ENCODE measurements around the gene PRPF8. TPM values are rescaled to one million over a fixed set of nuclear protein-coding genes. Genes with fewer than 3 reads are reported as not detected.

PRPF8 gene
- total and polyA plus RNA-seq, 4 experiments from 2014 or later = 87.9 to 464 (median 327) TPM

- H3K4me1 ChIP-seq (ENCODE audit: insufficient read depth, low read length) = peaks cover 12% of the 10 kb centered on the region
- no peak overlapping the region for H3K27ac ChIP-seq (ENCODE audit: low read depth, low read length)
- peaks cover 8% of the 10 kb centered on the region for H3K27me3 ChIP-seq (ENCODE audit: insufficient read depth, low read length)
- DNase-seq = no peak
- Mint-ChIP-seq H3K27ac (peak overlapping the region in 1 of 7 donors; percentile 17), H3K9me3 (no peaks in the 10 kb centered on the region), H3K27me3 (peaks cover 0 to 1% of the 10 kb centered on the region in 2 donors), H3K36me3 (no peaks in the 10 kb centered on the region), H3K4me1 (peaks cover 0 to 13% (median 6%) of the 10 kb centered on the region in 4 donors), H3K4me3 (no peak overlapping the region)
- ChIA-PET CTCF (ENCODE audit: partially characterized antibody) (no interaction called here), POLR2A (ENCODE audit: partially characterized antibody) (no interaction called here)
- intact Hi-C loops (cut with micrococcal nuclease) = no loop called here
- no peaks in the 10 kb centered on the region for H3K36me3 ChIP-seq (ENCODE audit: insufficient read depth, low read length)
- no peaks in the 10 kb centered on the region for H3K9me3 ChIP-seq (ENCODE audit: control insufficient read depth in 1 of 2, low read length in 2 of 2)
- H3K4me3 ChIP-seq (ENCODE audit: low read length in 2 of 2) = no peak overlapping the region
Measured at GRCh38 chr17:1623057-1623630, 61.5 kb downstream of the PRPF8 start.

GRCh38 chr17:1621273-1621954, 63.3 kb downstream of the PRPF8 start:
- Mint-ChIP-seq H3K36me3 (no peaks in the 10 kb centered on the region), H3K4me1 (peaks cover 0 to 1% (median 0%) of the 10 kb centered on the region in 4 donors), H3K27ac (no peak overlapping the region), H3K9me3 (no peaks in the 10 kb centered on the region), H3K27me3 (peaks cover 0 to 1% of the 10 kb centered on the region in 2 donors), H3K4me3 (no peak overlapping the region)
- no peak for DNase-seq
- H3K27me3 ChIP-seq (ENCODE audit: insufficient read depth, low read length) = peaks cover 4% of the 10 kb centered on the region
- CTCF ChIA-PET (ENCODE audit: partially characterized antibody) = no interaction called here
- H3K36me3 ChIP-seq (ENCODE audit: insufficient read depth, low read length) = no peaks in the 10 kb centered on the region
- no peak overlapping the region for H3K4me3 ChIP-seq (ENCODE audit: low read length in 2 of 2)
- H3K9me3 ChIP-seq (ENCODE audit: control insufficient read depth in 1 of 2, low read length in 2 of 2) = no peaks in the 10 kb centered on the region
- H3K27ac ChIP-seq (ENCODE audit: low read depth, low read length) = no peak overlapping the region
- intact Hi-C loops (cut with micrococcal nuclease) = no loop called here
- no peaks in the 10 kb centered on the region for H3K4me1 ChIP-seq (ENCODE audit: insufficient read depth, low read length)
- POLR2A ChIA-PET (ENCODE audit: partially characterized antibody) = no interaction called here

GRCh38 chr17:1620486-1620885, 64.2 kb downstream of the PRPF8 start:
- no peak for DNase-seq
- H3K27ac Mint-ChIP-seq = no peak overlapping the region
- no peak overlapping the region for H3K27ac ChIP-seq (ENCODE audit: low read depth, low read length)
- no peaks in the 10 kb centered on the region for H3K36me3 ChIP-seq (ENCODE audit: insufficient read depth, low read length)
- intact Hi-C loops (cut with micrococcal nuclease) = no loop called here
- no peaks in the 10 kb centered on the region for H3K27me3 Mint-ChIP-seq
- no peak overlapping the region for H3K4me3 ChIP-seq (ENCODE audit: low read length in 2 of 2)
- no peaks in the 10 kb centered on the region for H3K9me3 Mint-ChIP-seq
- no peaks in the 10 kb centered on the region for H3K4me1 Mint-ChIP-seq
- H3K9me3 ChIP-seq (ENCODE audit: control insufficient read depth in 1 of 2, low read length in 2 of 2) = no peaks in the 10 kb centered on the region
- H3K4me3 Mint-ChIP-seq = no peak overlapping the region
- H3K4me1 ChIP-seq (ENCODE audit: insufficient read depth, low read length) = no peaks in the 10 kb centered on the region
- CTCF ChIA-PET (ENCODE audit: partially characterized antibody) = no interaction called here
- no peaks in the 10 kb centered on the region for H3K27me3 ChIP-seq (ENCODE audit: insufficient read depth, low read length)
- no peaks in the 10 kb centered on the region for H3K36me3 Mint-ChIP-seq
- POLR2A ChIA-PET (ENCODE audit: partially characterized antibody) = no interaction called here

- CTCF ChIA-PET (ENCODE audit: partially characterized antibody) = interaction anchor here (1.5 kb wide), 1 partner anchor 12 kb away, joined by 5 read pairs; no protein-coding TSS in a partner anchor
Measured at GRCh38 chr17:1617620-1618174, 67.0 kb downstream of the PRPF8 start.

GRCh38 chr17:1616101-1616500, 68.6 kb downstream of the PRPF8 start:
- H3K27ac ChIP-seq (ENCODE audit: low read depth, low read length) = no peak overlapping the region
- H3K9me3 Mint-ChIP-seq = no peaks in the 10 kb centered on the region
- no peaks in the 10 kb centered on the region for H3K27me3 ChIP-seq (ENCODE audit: insufficient read depth, low read length)
- CTCF ChIA-PET (ENCODE audit: partially characterized antibody) = no interaction called here
- intact Hi-C loops (cut with micrococcal nuclease) = no loop called here
- no peaks in the 10 kb centered on the region for H3K4me1 Mint-ChIP-seq
- DNase-seq = no peak
- H3K36me3 ChIP-seq (ENCODE audit: insufficient read depth, low read length) = no peaks in the 10 kb centered on the region
- H3K4me1 ChIP-seq (ENCODE audit: insufficient read depth, low read length) = no peaks in the 10 kb centered on the region
- no peak overlapping the region for H3K4me3 ChIP-seq (ENCODE audit: low read length in 2 of 2)
- no peaks in the 10 kb centered on the region for H3K27me3 Mint-ChIP-seq
- H3K27ac Mint-ChIP-seq = no peak overlapping the region
- POLR2A ChIA-PET (ENCODE audit: partially characterized antibody) = no interaction called here
- H3K9me3 ChIP-seq (ENCODE audit: control insufficient read depth in 1 of 2, low read length in 2 of 2) = no peaks in the 10 kb centered on the region
- H3K4me3 Mint-ChIP-seq = no peak overlapping the region
- no peaks in the 10 kb centered on the region for H3K36me3 Mint-ChIP-seq

More at GRCh38 chr17:1617620-1618174, 67.0 kb downstream of the PRPF8 start:
- H3K27me3 ChIP-seq (ENCODE audit: insufficient read depth, low read length) = no peaks in the 10 kb centered on the region
- Mint-ChIP-seq H3K27me3 (no peaks in the 10 kb centered on the region), H3K4me1 (no peaks in the 10 kb centered on the region), H3K9me3 (no peaks in the 10 kb centered on the region), H3K27ac (no peak overlapping the region), H3K36me3 (no peaks in the 10 kb centered on the region), H3K4me3 (peak overlapping the region in 1 of 8 donors; percentile 11)
- no peak overlapping the region for H3K4me3 ChIP-seq (ENCODE audit: low read length in 2 of 2)
- intact Hi-C loops (cut with micrococcal nuclease) = no loop called here
- no peak overlapping the region for H3K27ac ChIP-seq (ENCODE audit: low read depth, low read length)
- DNase-seq = no peak
- POLR2A ChIA-PET (ENCODE audit: partially characterized antibody) = no interaction called here
- H3K36me3 ChIP-seq (ENCODE audit: insufficient read depth, low read length) = no peaks in the 10 kb centered on the region
- H3K4me1 ChIP-seq (ENCODE audit: insufficient read depth, low read length) = no peaks in the 10 kb centered on the region
- H3K9me3 ChIP-seq (ENCODE audit: control insufficient read depth in 1 of 2, low read length in 2 of 2) = no peaks in the 10 kb centered on the region

- Mint-ChIP-seq H3K4me1 (peaks cover 0 to under 1% (median under 1%) of the 10 kb centered on the region in 4 donors), H3K27me3 (no peaks in the 10 kb centered on the region), H3K27ac (peak overlapping the region in 1 of 7 donors; percentile 24), H3K36me3 (no peaks in the 10 kb centered on the region), H3K9me3 (no peaks in the 10 kb centered on the region), H3K4me3 (no peak overlapping the region)
- no peak overlapping the region for H3K4me3 ChIP-seq (ENCODE audit: low read length in 2 of 2)
- H3K4me1 ChIP-seq (ENCODE audit: insufficient read depth, low read length) = no peaks in the 10 kb centered on the region
- intact Hi-C loops (cut with micrococcal nuclease) = no loop called here
- no peaks in the 10 kb centered on the region for H3K27me3 ChIP-seq (ENCODE audit: insufficient read depth, low read length)
- ChIA-PET POLR2A (ENCODE audit: partially characterized antibody) (no interaction called here), CTCF (ENCODE audit: partially characterized antibody) (interaction anchor here (0.6 kb wide), 1 partner anchor 40 kb away, joined by 3 read pairs; no protein-coding TSS in a partner anchor)
- H3K36me3 ChIP-seq (ENCODE audit: insufficient read depth, low read length) = no peaks in the 10 kb centered on the region
- no peaks in the 10 kb centered on the region for H3K9me3 ChIP-seq (ENCODE audit: control insufficient read depth in 1 of 2, low read length in 2 of 2)
- H3K27ac ChIP-seq (ENCODE audit: low read depth, low read length) = no peak overlapping the region
- no peak for DNase-seq
Measured at GRCh38 chr17:1612400-1612799, 72.3 kb downstream of the PRPF8 start.

GRCh38 chr17:1611715-1612114, 73.0 kb downstream of the PRPF8 start:
- Histone ChIP-seq H3K4me3 (ENCODE audit: low read length in 2 of 2) (no peak overlapping the region), H3K27ac (ENCODE audit: low read depth, low read length) (no peak overlapping the region), H3K27me3 (ENCODE audit: insufficient read depth, low read length) (no peaks in the 10 kb centered on the region), H3K4me1 (ENCODE audit: insufficient read depth, low read length) (no peaks in the 10 kb centered on the region), H3K9me3 (ENCODE audit: control insufficient read depth in 1 of 2, low read length in 2 of 2) (no peaks in the 10 kb centered on the region), H3K36me3 (ENCODE audit: insufficient read depth, low read length) (no peaks in the 10 kb centered on the region)
- peaks cover 0 to 4% (median 1%) of the 10 kb centered on the region in 4 donors for H3K4me1 Mint-ChIP-seq
- DNase-seq = no peak
- H3K9me3 Mint-ChIP-seq = no peaks in the 10 kb centered on the region
- ChIA-PET CTCF (ENCODE audit: partially characterized antibody) (no interaction called here), POLR2A (ENCODE audit: partially characterized antibody) (no interaction called here)
- no peaks in the 10 kb centered on the region for H3K27me3 Mint-ChIP-seq
- no peak overlapping the region for H3K4me3 Mint-ChIP-seq
- intact Hi-C loops (cut with micrococcal nuclease) = no loop called here
- no peaks in the 10 kb centered on the region for H3K36me3 Mint-ChIP-seq
- no peak overlapping the region for H3K27ac Mint-ChIP-seq
